ENCODE measurements around the gene TSPEAR.

DNA sequence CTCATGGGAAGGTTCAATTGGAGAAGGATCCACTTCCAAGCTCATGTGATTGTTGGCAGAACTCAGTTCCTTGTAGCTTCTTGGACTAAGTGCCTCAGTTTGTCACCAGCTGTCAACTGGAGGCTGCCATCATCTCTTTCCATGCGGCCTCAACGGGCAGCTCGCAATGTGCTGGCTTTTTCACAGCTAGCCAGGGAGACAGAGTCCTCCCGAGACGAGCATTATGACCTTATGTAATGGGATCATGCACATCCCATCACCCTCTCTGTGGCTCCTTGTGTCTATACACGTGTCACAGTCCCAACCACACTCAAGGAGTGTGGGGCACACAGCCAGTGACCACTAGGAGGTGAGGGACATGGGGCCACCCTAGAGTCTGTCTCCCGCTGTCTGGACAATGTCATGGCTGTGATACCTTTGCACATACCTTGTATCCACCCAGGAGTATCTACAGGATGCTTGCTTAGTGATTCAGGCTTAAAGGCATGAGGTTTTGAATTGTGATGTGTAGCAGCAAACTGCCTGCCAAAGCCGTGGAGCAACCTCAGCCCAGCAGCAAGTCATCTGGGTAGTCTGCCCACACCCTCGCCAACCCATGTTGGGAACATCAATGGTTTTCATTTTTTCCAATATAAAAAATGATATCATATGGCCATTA, 115.2 kb downstream of the TSPEAR start:
- TF ChIP-seq, protein P1, sequence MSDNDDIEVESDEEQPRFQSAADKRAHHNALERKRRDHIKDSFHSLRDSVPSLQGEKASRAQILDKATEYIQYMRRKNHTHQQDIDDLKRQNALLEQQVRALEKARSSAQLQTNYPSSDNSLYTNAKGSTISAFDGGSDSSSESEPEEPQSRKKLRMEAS (CRISPR knock-in tag; IDR thresholded peaks at IDR 0.05), result no peak
- TF ChIP-seq, protein P2, sequence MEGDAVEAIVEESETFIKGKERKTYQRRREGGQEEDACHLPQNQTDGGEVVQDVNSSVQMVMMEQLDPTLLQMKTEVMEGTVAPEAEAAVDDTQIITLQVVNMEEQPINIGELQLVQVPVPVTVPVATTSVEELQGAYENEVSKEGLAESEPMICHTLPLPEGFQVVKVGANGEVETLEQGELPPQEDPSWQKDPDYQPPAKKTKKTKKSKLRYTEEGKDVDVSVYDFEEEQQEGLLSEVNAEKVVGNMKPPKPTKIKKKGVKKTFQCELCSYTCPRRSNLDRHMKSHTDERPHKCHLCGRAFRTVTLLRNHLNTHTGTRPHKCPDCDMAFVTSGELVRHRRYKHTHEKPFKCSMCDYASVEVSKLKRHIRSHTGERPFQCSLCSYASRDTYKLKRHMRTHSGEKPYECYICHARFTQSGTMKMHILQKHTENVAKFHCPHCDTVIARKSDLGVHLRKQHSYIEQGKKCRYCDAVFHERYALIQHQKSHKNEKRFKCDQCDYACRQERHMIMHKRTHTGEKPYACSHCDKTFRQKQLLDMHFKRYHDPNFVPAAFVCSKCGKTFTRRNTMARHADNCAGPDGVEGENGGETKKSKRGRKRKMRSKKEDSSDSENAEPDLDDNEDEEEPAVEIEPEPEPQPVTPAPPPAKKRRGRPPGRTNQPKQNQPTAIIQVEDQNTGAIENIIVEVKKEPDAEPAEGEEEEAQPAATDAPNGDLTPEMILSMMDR (IDR thresholded peaks at IDR 0.05), result no peak
- TF ChIP-seq OVOL2 (CRISPR knock-in tag; IDR thresholded peaks at IDR 0.05; ENCODE audit: borderline replicate concordance), result no peak
